GM13977 (cell line): Measurements from ENCODE around the gene DPYSL3.

ENCODE experiments used
- DNase-seq: peaks from one replicate; pipeline ENCODE4 v3.0.0; 2012; ENCODE audit warnings: low spot score
- CTCF ChIP-seq: IDR thresholded peaks from 2 replicates; pipeline ENCODE4 v1.5.1; 2012; ENCODE audit warnings: mild to moderate bottlenecking, control low read depth; ENCODE audit not compliant: insufficient read depth; ENCODE audit errors: extremely low read depth, missing control alignments
- in situ Hi-C: fragments of 300-500 bp; cut with MboI; formaldehyde crosslinking; loops from one replicate; pipeline ENCODE4 v1.12.0; 2022; ENCODE audit warnings: low sequenced_read_pairs, low pct_unique_long_range_greater_than_20kb, mixed read lengths, inconsistent platforms; ENCODE audit not compliant: unreplicated experiment

The DPYSL3 gene

GRCh38 chr5:147458581-147458980, 51.3 kb downstream of the DPYSL3 start:
- in situ Hi-C loops = loop anchor here (25.0 kb wide), 1 partner anchor 104 kb away; no protein-coding TSS in a partner anchor
- no peak for TF ChIP-seq CTCF
- no peak for DNase-seq

DNA sequence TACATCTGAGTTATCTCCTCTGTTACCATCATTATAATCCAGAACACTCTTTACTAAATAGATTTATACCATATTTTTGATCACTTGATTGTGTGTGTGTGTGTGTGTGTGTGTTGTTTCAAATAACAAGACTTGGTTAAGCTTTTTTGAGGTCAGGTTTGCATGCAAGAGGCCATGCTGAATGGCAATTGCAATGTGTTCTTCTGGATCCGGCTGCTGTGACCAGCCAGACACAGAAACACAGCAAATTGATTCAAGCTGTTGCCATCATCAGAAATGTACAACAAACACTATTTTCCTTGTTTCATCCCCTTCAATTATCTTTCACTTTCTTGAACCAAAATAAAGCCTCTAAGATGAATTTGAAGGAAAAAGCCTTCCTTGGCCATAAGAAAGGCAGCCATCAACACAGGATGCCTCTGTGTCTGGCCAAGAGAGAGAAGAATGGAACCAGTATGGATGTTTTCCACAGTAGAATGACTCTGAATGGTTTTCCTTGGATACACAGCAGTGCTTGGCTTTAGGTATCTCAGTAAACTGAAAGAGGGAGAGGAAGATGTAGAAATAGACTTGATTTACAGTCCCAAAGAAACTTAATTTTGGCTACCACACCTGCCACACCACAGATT, 53.9 kb downstream of the DPYSL3 start:
- in situ Hi-C loops = loop anchor here (25.0 kb wide), 1 partner anchor 106 kb away; no protein-coding TSS in a partner anchor
- no peak for DNase-seq
- no peak for TF ChIP-seq CTCF

DNA sequence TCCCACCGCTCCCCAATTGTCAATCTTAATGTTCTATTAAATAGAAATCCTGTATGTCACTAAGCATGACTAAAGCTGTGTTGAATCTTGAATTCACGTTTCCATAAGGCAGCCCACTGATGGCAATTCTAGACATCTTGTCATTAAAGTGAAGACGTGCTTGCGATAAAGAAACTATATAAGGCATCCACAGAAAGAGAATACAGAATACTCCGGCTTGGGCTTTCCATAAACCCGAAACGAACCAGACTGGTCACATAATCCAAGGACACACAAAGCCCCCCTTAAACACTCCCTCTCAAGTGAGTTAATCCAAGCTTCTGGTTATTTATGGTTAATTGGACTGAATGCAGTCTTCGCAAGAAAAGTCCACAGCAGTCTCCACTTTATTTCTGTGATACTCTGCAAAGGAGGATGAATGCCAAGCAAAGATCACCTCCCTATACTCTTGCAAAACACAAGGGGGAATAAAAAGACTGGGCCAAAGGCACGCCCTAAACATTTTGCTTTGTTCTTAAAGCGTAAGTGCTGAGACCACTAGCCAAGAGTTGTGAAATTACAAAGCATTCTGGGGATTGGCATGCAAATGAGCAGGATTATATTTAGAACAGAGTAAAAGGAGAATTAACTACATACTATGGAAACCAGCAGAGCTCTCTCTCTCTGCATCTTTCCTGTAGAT, 54.7 kb downstream of the DPYSL3 start:
- TF ChIP-seq CTCF = no peak
- peak; percentile 50 for DNase-seq
- in situ Hi-C loops = loop anchor here (25.0 kb wide), 1 partner anchor 107 kb away; no protein-coding TSS in a partner anchor

DNA sequence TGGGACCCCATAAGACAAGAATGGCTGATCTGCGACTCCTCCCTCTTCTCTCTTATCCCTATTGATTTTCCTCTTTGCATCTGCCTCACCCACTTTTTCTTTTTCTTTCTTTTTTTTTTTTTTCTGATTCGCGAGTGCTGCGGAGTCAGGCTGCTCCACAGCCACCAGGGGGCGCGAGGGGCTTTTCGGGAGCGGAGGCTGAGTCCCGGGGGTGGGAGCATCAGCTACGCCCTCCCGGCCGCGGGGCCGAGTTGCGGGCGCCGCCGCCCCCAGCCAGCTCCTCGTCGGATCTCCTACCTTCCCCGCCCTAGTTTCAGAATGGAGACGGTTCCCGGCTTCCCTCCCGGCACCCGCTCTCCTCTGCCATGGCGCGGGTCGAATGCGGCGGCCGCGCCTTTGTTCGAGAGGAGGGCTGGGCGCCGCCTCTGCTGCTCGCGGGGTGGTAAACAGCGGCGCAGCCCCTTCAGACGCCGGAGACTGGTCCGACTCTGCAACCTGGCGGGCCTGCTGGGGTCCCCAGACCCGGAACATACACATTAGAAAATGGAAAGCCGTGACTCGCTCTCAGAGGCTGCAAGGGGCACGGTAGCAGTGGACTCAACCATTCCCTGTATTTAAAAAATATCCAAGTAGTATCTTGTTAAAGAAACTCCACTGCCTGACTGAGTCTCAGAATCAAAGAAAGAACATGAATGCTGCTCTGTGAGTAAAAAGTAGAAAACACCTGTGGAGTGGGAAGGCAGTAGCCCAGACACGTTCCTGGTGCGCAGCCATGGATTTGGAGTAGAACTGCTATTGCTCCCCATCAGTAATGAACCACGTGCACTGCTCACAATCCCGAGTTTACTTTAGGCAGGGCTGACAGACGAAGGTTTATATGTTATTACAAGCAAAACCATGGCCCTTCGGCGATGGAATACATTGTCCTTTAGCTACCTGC, 55.7 kb downstream of the DPYSL3 start:
- peak; percentile 91 for DNase-seq
- peak; percentile 90 for TF ChIP-seq CTCF
- in situ Hi-C loops = loop anchor here (25.0 kb wide), 1 partner anchor 108 kb away; no protein-coding TSS in a partner anchor

DNA sequence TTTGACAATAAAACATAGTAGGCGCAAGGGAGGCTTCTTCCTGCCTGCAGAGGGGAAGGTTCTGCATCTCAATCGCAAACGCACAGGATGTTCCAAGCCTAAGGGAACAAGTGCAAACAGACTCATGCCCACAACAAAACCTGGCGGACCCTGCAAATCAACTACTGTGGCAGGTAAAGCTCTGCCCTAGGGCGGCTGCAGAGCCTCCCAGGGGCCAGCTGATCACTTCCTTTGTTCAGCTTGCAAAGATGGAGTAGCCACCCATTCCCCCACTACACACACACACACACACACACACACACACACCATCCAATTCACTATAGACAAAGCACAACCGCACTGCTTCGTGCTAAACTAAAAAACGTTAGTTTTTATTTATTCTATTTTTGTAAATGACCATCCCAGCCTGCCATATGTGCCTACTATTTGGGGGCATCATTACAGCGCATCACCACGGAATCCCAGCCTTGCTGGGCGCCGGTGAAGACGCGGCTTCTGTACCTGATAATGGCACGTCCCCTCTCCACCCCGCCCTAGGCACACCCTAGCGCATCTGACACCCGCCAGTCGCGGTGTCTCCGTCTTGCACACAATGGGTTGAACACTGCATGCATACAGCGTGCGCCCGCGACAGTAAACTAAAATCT, 57.6 kb downstream of the DPYSL3 start:
- TF ChIP-seq CTCF = no peak
- in situ Hi-C loops = loop anchor here (25.0 kb wide), 1 partner anchor 110 kb away; no protein-coding TSS in a partner anchor
- no peak for DNase-seq

DNA sequence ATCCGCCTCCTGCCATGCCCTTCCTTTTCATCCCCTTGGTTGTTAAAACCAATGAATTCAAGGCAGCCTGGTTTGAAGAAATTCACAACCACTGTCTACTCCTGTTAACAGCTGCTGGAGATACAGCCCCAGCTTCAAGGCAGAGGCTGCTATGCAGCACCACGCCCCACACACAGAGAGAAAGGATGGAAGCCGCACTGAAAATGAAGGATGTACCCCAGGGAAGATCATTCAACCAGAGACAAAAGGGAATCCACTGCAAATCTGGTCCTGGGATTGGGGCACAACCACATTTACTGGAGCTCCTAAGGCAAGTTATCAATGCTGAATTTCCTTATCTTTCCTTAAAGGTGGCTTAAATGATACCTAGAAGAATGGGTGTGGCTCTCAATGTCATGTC, 58.7 kb downstream of the DPYSL3 start:
- in situ Hi-C loops = loop anchor here (25.0 kb wide), 1 partner anchor 111 kb away; no protein-coding TSS in a partner anchor

More for the DNA sequence above, 58.7 kb downstream of the DPYSL3 start:
- TF ChIP-seq CTCF = no peak
- DNase-seq = no peak
